ENCODE data around the gene SOWAHA.

SOWAHA gene

DNA sequence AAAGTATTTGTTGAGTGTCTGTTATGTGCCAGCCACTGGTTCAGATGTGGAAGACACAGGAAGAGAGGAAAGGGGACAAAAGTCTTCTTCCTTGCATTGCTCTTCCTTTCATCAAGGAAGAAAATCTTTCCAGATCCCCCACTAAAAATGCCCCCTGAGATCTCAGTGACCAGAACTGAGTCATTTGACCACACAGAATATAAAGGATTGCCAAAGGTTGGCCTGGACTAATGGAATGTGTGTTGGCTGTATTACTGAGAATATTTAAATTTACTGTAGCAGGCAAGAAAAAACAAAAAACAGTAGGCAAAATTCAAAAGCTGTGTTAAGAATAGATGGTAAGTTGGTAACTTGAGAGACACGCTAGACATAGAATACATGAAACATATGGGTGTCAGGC lies 26.0 kb upstream of the SOWAHA start:
- TF ChIP-seq MAX (IDR thresholded peaks at IDR 0.05): no peak
- no peak for TF ChIP-seq EGR1 (IDR thresholded peaks at IDR 0.05)
- TF ChIP-seq FOXM1 (IDR thresholded peaks at IDR 0.05; ENCODE audit: borderline replicate concordance, low read depth): no peak
- no peak for TF ChIP-seq TEAD4 (IDR thresholded peaks at IDR 0.05)
- TF ChIP-seq ZBTB7A (IDR thresholded peaks at IDR 0.05; ENCODE audit: low read depth): no peak
- no peak for TF ChIP-seq TAF1 (IDR thresholded peaks at IDR 0.05; ENCODE audit: low read depth)
- no peak for TF ChIP-seq YY1 (IDR thresholded peaks at IDR 0.05; ENCODE audit: low read depth)
- TF ChIP-seq CREB1 (IDR thresholded peaks at IDR 0.05; ENCODE audit: low read depth): no peak
- no peak for TF ChIP-seq RAD21 (IDR thresholded peaks at IDR 0.05; ENCODE audit: low read depth)
- no peak for TF ChIP-seq CEBPB (IDR thresholded peaks at IDR 0.05)
- TF ChIP-seq TCF12 (IDR thresholded peaks at IDR 0.05; ENCODE audit: low read depth): no peak
- no peak for TF ChIP-seq USF1 (IDR thresholded peaks at IDR 0.05)
- no peak for TF ChIP-seq NFIC (IDR thresholded peaks at IDR 0.05)
- no peak for TF ChIP-seq REST (IDR thresholded peaks at IDR 0.05; ENCODE audit: low read depth)
- TF ChIP-seq EP300 (IDR thresholded peaks at IDR 0.05; ENCODE audit: borderline replicate concordance): no peak

DNA sequence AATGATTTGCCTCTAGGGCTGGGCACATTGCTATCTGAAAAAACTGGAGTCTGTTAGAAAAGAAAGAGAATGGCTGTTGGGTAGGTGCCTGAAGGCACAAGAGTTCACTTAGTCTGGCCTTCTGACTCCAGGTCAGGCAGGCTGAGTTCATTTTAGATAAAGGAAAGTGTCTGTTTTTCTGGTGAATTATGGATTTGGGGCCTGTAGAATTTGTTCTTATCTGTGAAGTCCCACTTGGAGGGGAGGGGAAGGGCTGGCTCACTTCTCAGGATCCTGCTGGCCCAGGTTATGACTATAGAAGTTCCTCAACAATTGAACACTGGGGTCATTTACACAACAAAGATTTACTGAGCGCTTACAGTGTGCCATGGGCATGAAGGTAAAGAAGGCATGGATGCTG lies 24.6 kb upstream of the SOWAHA start:
- TF ChIP-seq FOXM1 (IDR thresholded peaks at IDR 0.05; ENCODE audit: borderline replicate concordance, low read depth): no peak
- no peak for TF ChIP-seq ZBTB7A (IDR thresholded peaks at IDR 0.05; ENCODE audit: low read depth)
- TF ChIP-seq RAD21 (IDR thresholded peaks at IDR 0.05; ENCODE audit: low read depth): no peak
- TF ChIP-seq CREB1 (IDR thresholded peaks at IDR 0.05; ENCODE audit: low read depth): no peak
- TF ChIP-seq YY1 (IDR thresholded peaks at IDR 0.05; ENCODE audit: low read depth): no peak
- no peak for TF ChIP-seq TEAD4 (IDR thresholded peaks at IDR 0.05)
- no peak for TF ChIP-seq USF1 (IDR thresholded peaks at IDR 0.05)
- no peak for TF ChIP-seq TCF12 (IDR thresholded peaks at IDR 0.05; ENCODE audit: low read depth)
- TF ChIP-seq MAX (IDR thresholded peaks at IDR 0.05): no peak
- TF ChIP-seq NFIC (IDR thresholded peaks at IDR 0.05): no peak

DNA sequence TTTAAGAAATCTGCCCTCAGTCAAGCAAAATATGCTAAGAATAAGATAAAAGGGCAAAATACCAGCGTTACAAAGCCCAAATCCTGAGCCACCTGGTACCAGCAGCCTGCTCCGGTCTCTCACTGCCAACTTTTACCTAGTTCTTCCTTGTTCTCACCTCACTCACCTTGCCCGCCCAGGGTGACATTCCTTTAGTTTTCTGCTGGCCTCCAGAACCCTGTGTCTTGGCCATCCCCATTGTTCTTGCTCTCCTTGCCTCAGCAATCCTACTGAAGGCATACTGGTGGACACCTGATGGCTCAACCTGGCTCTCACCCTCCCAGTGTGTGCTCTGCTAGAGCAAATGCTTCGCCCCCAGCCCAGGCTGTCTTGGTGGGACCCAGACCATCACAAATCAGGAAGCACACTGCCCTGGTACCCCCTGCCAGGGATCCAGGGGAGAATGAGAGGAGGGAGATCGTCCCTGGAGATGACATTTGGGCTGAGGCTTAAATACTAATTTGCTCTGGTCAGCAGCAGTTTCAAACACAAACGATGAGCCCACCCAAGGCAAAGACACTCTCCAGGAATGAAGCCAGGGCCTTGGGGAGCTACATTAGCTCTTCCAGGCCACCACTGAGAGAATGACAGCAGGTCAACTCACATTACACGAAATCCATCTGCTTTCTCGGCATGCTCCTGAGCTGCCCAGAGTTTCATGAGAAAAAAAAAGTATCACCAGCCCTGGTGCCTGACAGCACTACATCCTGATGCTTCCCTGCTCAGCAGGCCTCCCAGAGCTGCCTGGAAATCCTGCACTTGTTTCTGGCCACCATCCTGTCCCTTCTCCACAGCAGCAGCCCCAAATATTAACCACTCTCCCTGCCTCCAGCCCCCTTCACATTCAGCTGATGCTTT lies 23.9 kb upstream of the SOWAHA start:
- no peak for TF ChIP-seq MAX (IDR thresholded peaks at IDR 0.05)
- TF ChIP-seq RAD21 (IDR thresholded peaks at IDR 0.05; ENCODE audit: low read depth): no peak
- no peak for TF ChIP-seq NFIC (IDR thresholded peaks at IDR 0.05)
- TF ChIP-seq ZBTB7A (IDR thresholded peaks at IDR 0.05; ENCODE audit: low read depth): no peak
- no peak for TF ChIP-seq TAF1 (IDR thresholded peaks at IDR 0.05; ENCODE audit: low read depth)
- no peak for TF ChIP-seq REST (IDR thresholded peaks at IDR 0.05; ENCODE audit: low read depth)
- no peak for TF ChIP-seq USF1 (IDR thresholded peaks at IDR 0.05)
- no peak for TF ChIP-seq TCF12 (IDR thresholded peaks at IDR 0.05; ENCODE audit: low read depth)
- TF ChIP-seq TEAD4 (IDR thresholded peaks at IDR 0.05): no peak
- TF ChIP-seq FOXM1 (IDR thresholded peaks at IDR 0.05; ENCODE audit: borderline replicate concordance, low read depth): no peak
- TF ChIP-seq CREB1 (IDR thresholded peaks at IDR 0.05; ENCODE audit: low read depth): no peak
- no peak for TF ChIP-seq EGR1 (IDR thresholded peaks at IDR 0.05)
- no peak for TF ChIP-seq CEBPB (IDR thresholded peaks at IDR 0.05)
- TF ChIP-seq YY1 (IDR thresholded peaks at IDR 0.05; ENCODE audit: low read depth): no peak
- no peak for TF ChIP-seq EP300 (IDR thresholded peaks at IDR 0.05; ENCODE audit: borderline replicate concordance)

DNA sequence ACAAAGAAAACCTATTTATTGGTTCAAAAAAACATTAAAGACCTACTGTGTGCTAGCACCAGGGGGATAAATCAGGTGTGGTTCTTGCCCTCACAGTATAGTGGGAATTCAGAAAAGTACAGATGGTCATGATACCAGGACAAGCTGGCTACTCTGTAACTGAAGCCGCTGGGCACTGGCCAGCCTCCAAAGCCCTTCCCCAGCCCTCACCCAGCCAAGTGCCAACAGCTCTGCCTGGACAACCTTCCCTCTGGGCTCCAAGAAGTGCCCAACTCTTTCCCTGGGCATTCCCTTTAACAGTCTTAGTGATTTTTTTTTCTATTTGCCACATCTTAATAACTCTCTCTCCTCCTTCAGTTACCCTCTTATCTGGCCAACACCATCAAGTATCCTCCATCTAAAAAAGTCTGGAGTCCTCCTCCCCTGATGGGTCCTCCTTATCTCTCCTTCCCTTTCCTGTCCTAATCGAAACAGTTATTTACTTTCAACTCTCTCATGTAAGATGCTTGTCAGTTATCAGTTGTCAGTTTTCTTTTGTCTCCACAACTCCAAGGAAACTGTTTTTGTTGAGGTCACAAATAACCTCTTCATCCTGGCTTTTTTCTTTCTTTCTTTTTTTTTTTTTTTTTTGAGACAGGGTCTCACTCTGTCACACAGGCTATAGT lies 22.8 kb upstream of the SOWAHA start:
- TF ChIP-seq RAD21 (IDR thresholded peaks at IDR 0.05; ENCODE audit: low read depth) (no peak), EP300 (IDR thresholded peaks at IDR 0.05; ENCODE audit: borderline replicate concordance) (no peak), REST (IDR thresholded peaks at IDR 0.05; ENCODE audit: low read depth) (no peak), CREB1 (IDR thresholded peaks at IDR 0.05; ENCODE audit: low read depth) (no peak), USF1 (IDR thresholded peaks at IDR 0.05) (no peak), YY1 (IDR thresholded peaks at IDR 0.05; ENCODE audit: low read depth) (no peak), ZBTB7A (IDR thresholded peaks at IDR 0.05; ENCODE audit: low read depth) (no peak), TAF1 (IDR thresholded peaks at IDR 0.05; ENCODE audit: low read depth) (no peak), NFIC (IDR thresholded peaks at IDR 0.05) (no peak), EGR1 (IDR thresholded peaks at IDR 0.05) (no peak), FOXM1 (IDR thresholded peaks at IDR 0.05; ENCODE audit: borderline replicate concordance, low read depth) (no peak), TEAD4 (IDR thresholded peaks at IDR 0.05) (no peak), CEBPB (IDR thresholded peaks at IDR 0.05) (no peak), TCF12 (IDR thresholded peaks at IDR 0.05; ENCODE audit: low read depth) (no peak), MAX (IDR thresholded peaks at IDR 0.05) (no peak)
